DOHH2 (cell line): ENCODE measurements around the gene P3H2.

Source experiments
- H3F3A ChIP-seq: fragments of 200-600 bp; sonication (generic), shearing (Covaris generic); 2 replicates; pipeline ENCODE4 v1.6.0; 2016; ENCODE audit warnings: antibody characterized with exemption, mild to moderate bottlenecking; ENCODE audit not compliant: control insufficient read depth, insufficient read depth
- H3K27ac ChIP-seq: fragments of 200-600 bp; sonication (generic); 2 replicates; pipeline ENCODE4 v1.5.1; 2014; ENCODE audit warnings: low read depth, mild to moderate bottlenecking, low read length, moderate library complexity
- H3K27me3 ChIP-seq: fragments of 200-600 bp; sonication (generic); 2 replicates; pipeline ENCODE4 v1.6.1; 2014; ENCODE audit warnings: mild to moderate bottlenecking, low read length, mixed read lengths; ENCODE audit not compliant: control insufficient read depth
- H3K36me3 ChIP-seq: fragments of 200-600 bp; sonication (generic); 2 replicates; pipeline ENCODE4 v1.6.1; 2014; ENCODE audit warnings: mild to moderate bottlenecking, low read length, moderate library complexity, mixed read lengths; ENCODE audit not compliant: control insufficient read depth
- H3K4me1 ChIP-seq: fragments of 200-600 bp; sonication (generic); 2 replicates; pipeline ENCODE4 v1.6.1; 2014; ENCODE audit warnings: mild to moderate bottlenecking, low read length, mixed read lengths; ENCODE audit not compliant: control insufficient read depth
- H3K4me2 ChIP-seq: fragments of 200-600 bp; sonication (generic); 2 replicates; pipeline ENCODE4 v1.6.0; 2014; ENCODE audit warnings: mild to moderate bottlenecking, low read length, moderate library complexity
- H3K4me3 ChIP-seq: fragments of 200-600 bp; sonication (generic); 2 replicates; pipeline ENCODE4 v1.5.1; 2014; ENCODE audit warnings: mild to moderate bottlenecking, low read length, mixed read lengths
- H3K79me2 ChIP-seq: fragments of 200-600 bp; sonication (generic); 2 replicates; pipeline ENCODE4 v1.6.1; 2014; ENCODE audit warnings: mild to moderate bottlenecking, low read length, mixed read lengths; ENCODE audit not compliant: control insufficient read depth
- H3K9me2 ChIP-seq: fragments of 200-600 bp; sonication (generic); replicated peaks from 2 replicates; pipeline ENCODE4 v1.6.1; 2014; ENCODE audit warnings: mild to moderate bottlenecking, low read length, mixed read lengths; ENCODE audit not compliant: control insufficient read depth
- H3K9me3 ChIP-seq: fragments of 200-600 bp; sonication (generic); 2 replicates; pipeline ENCODE4 v1.6.1; 2014; ENCODE audit warnings: antibody characterized with exemption, low read length, mixed read lengths; ENCODE audit not compliant: control insufficient read depth, insufficient read depth
- H4K20me1 ChIP-seq: fragments of 200-600 bp; sonication (generic); 2 replicates; pipeline ENCODE4 v1.6.0; 2014; ENCODE audit warnings: low read depth, mild to moderate bottlenecking, antibody characterized with exemption, low read length, moderate library complexity; ENCODE audit not compliant: control insufficient read depth, insufficient read depth
- CTCF ChIP-seq: fragments of 200-600 bp; sonication (generic); IDR thresholded peaks from one replicate; pipeline ENCODE4 v1.5.1; 2014; ENCODE audit warnings: antibody characterized with exemption, mild to moderate bottlenecking, low read depth, low read length; ENCODE audit not compliant: poor library complexity, severe bottlenecking
- EZH2phosphoT487 ChIP-seq: fragments of 200-600 bp; sonication (generic); IDR thresholded peaks from 2 replicates; pipeline ENCODE4 v1.6.1; 2017; ENCODE audit warnings: borderline replicate concordance, mild to moderate bottlenecking, antibody characterized with exemption, low read length, moderate library complexity, mixed read lengths

P3H2 gene

GRCh38 chr3:190131329-190131728 is 10.6 kb upstream of the P3H2 start:
- Histone ChIP-seq H3K4me1 (no peaks in the 10 kb centered on the region), H3K27ac (no peak overlapping the region), H3K4me3 (no peak overlapping the region), H3F3A (no peaks in the 10 kb centered on the region), H3K9me2 (no peaks in the 10 kb centered on the region), H3K9me3 (no peaks in the 10 kb centered on the region), H3K36me3 (no peaks in the 10 kb centered on the region), H3K4me2 (no peak overlapping the region), H3K27me3 (no peaks in the 10 kb centered on the region), H4K20me1 (no peaks in the 10 kb centered on the region), H3K79me2 (no peaks in the 10 kb centered on the region)
- TF ChIP-seq EZH2phosphoT487 (no peak), CTCF (no peak)

DNA sequence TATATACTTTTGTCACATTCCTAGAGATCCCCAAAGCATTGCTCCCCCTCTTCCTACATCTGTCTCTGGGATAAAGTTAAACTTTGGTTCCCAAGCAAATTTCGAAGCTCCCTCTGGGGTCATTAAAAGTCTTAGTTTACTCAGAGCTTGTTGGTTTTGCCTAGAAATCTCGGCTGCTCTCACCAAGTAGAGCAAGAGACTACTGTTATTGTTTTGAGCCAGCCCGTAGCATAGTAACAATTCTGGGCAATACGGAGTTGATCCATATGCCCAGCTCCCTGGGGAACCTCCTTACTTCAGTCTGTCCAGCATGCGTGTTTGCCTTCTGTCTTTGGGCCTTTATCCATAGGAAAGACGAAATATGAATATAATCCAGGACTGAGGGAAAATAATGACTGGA is 10.0 kb upstream of the P3H2 start:
- Histone ChIP-seq H3K79me2 (no peaks in the 10 kb centered on the region), H3K36me3 (no peaks in the 10 kb centered on the region), H3K27ac (no peak overlapping the region), H3K9me2 (no peaks in the 10 kb centered on the region), H3K4me1 (no peaks in the 10 kb centered on the region), H3K4me2 (no peak overlapping the region), H3K9me3 (no peaks in the 10 kb centered on the region), H4K20me1 (no peaks in the 10 kb centered on the region), H3K4me3 (no peak overlapping the region), H3F3A (no peaks in the 10 kb centered on the region), H3K27me3 (no peaks in the 10 kb centered on the region)
- TF ChIP-seq CTCF: no peak
- TF ChIP-seq EZH2phosphoT487: no peak

DNA sequence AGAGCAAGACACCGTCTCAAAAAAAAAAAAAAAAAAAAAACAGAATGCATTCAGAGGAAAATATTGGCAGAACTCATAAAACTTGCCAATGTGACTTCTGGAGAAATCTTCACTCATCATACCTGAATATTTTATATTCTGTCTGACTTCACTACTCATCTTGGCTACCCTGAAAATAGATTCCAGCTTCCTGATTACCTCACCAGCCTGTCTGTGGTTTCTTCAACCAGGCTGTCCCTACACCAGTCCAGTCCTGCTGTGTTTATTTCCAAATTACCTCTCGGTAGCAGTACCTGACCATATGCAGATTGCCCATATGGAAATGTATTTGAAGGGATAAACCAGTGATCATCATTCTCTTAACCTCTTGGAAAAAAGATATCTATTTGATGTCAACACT is 9.3 kb upstream of the P3H2 start:
- TF ChIP-seq EZH2phosphoT487: no peak
- no peak for TF ChIP-seq CTCF
- no peaks in the 10 kb centered on the region for H3K36me3 ChIP-seq
- H3K79me2 ChIP-seq: no peaks in the 10 kb centered on the region
- no peak overlapping the region for H3K4me3 ChIP-seq
- H3K27me3 ChIP-seq: no peaks in the 10 kb centered on the region
- H4K20me1 ChIP-seq: no peaks in the 10 kb centered on the region
- H3K27ac ChIP-seq: no peak overlapping the region
- no peaks in the 10 kb centered on the region for H3K9me2 ChIP-seq
- no peaks in the 10 kb centered on the region for H3K9me3 ChIP-seq
- H3K4me1 ChIP-seq: no peaks in the 10 kb centered on the region
- no peaks in the 10 kb centered on the region for H3F3A ChIP-seq
- no peak overlapping the region for H3K4me2 ChIP-seq

GRCh38 chr3:190127797-190128196 is 7.1 kb upstream of the P3H2 start:
- Histone ChIP-seq H3K4me2 (no peak overlapping the region), H3K27me3 (no peaks in the 10 kb centered on the region), H3K27ac (no peak overlapping the region), H3K36me3 (no peaks in the 10 kb centered on the region), H3K9me3 (no peaks in the 10 kb centered on the region), H3K9me2 (no peaks in the 10 kb centered on the region), H3K4me1 (no peaks in the 10 kb centered on the region), H3K4me3 (no peak overlapping the region), H3F3A (no peaks in the 10 kb centered on the region), H4K20me1 (no peaks in the 10 kb centered on the region), H3K79me2 (no peaks in the 10 kb centered on the region)
- TF ChIP-seq EZH2phosphoT487: no peak
- TF ChIP-seq CTCF: no peak
